Activated naive CD4-positive, alpha-beta T cell treated with anti-CD3 and anti-CD28 coated beads, Interleukin-2, amount 10 ng/mL, durations not matched to agents 7 days and 5 days (primary cell): ENCODE results near the gene AHNAK.

Source experiments
- CTCF ChIA-PET: fragments of 350-600 bp; sonication (Branson Sonifier 250); formaldehyde crosslinking; loops from one replicate; lab custom pipeline; 2021; ENCODE audit warnings: antibody characterized with exemption; lab: Charles Lee
- DNase-seq: peaks from one replicate; pipeline ENCODE4 v3.0.0-alpha.2; 2020
- H3K27ac Mint-ChIP-seq: one replicate; pipeline ENCODE4 v1.8.0; 2021; ENCODE audit warnings: mild to moderate bottlenecking, moderate library complexity, mixed read lengths
- H3K27me3 Mint-ChIP-seq: one replicate; pipeline ENCODE4 v1.8.0; 2021; ENCODE audit warnings: mild to moderate bottlenecking, mixed read lengths
- H3K36me3 Mint-ChIP-seq: one replicate; pipeline ENCODE4 v1.8.0; 2021; ENCODE audit warnings: mixed read lengths
- H3K4me1 Mint-ChIP-seq: one replicate; pipeline ENCODE4 v1.8.0; 2021; ENCODE audit warnings: mixed read lengths
- H3K4me3 Mint-ChIP-seq: one replicate; pipeline ENCODE4 v1.8.0; 2021; ENCODE audit warnings: mild to moderate bottlenecking, moderate library complexity, mixed read lengths
- H3K9me3 Mint-ChIP-seq: one replicate; pipeline ENCODE4 v1.8.0; 2021; ENCODE audit warnings: mixed read lengths

The AHNAK gene

GRCh38 chr11:62477927-62478326 is 68.7 kb downstream of the AHNAK start:
- CTCF ChIA-PET, result no interaction called here
- H3K36me3 Mint-ChIP-seq, result no peaks in the 10 kb centered on the region
- no peak overlapping the region for H3K4me3 Mint-ChIP-seq

GRCh38 chr11:62472063-62472884 is 74.3 kb downstream of the AHNAK start:
- Mint-ChIP-seq H3K4me1 (no peaks in the 10 kb centered on the region), H3K36me3 (no peaks in the 10 kb centered on the region)
- CTCF ChIA-PET, result no interaction called here

More at GRCh38 chr11:62477927-62478326, 68.7 kb downstream of the AHNAK start:
- H3K27ac Mint-ChIP-seq, result no peak overlapping the region
- peaks cover 11% of the 10 kb centered on the region for H3K27me3 Mint-ChIP-seq
- no peaks in the 10 kb centered on the region for H3K4me1 Mint-ChIP-seq
- DNase-seq, result no peak
- no peaks in the 10 kb centered on the region for H3K9me3 Mint-ChIP-seq

GRCh38 chr11:62471603-62472002 is 75.0 kb downstream of the AHNAK start:
- H3K4me3 Mint-ChIP-seq, result no peak overlapping the region
- CTCF ChIA-PET, result no interaction called here
- H3K27ac Mint-ChIP-seq, result no peak overlapping the region
- no peaks in the 10 kb centered on the region for H3K9me3 Mint-ChIP-seq
- peaks cover 7% of the 10 kb centered on the region for H3K27me3 Mint-ChIP-seq
- no peaks in the 10 kb centered on the region for H3K36me3 Mint-ChIP-seq
- no peak for DNase-seq
- no peaks in the 10 kb centered on the region for H3K4me1 Mint-ChIP-seq

More at GRCh38 chr11:62472063-62472884, 74.3 kb downstream of the AHNAK start:
- no peaks in the 10 kb centered on the region for H3K9me3 Mint-ChIP-seq
- H3K27me3 Mint-ChIP-seq, result peaks cover 7% of the 10 kb centered on the region
- no peak for DNase-seq
- no peak overlapping the region for H3K27ac Mint-ChIP-seq
- H3K4me3 Mint-ChIP-seq, result no peak overlapping the region

GRCh38 chr11:62468577-62468976 is 78.0 kb downstream of the AHNAK start:
- Mint-ChIP-seq H3K36me3 (no peaks in the 10 kb centered on the region), H3K27me3 (peaks cover 4% of the 10 kb centered on the region), H3K4me1 (no peaks in the 10 kb centered on the region), H3K27ac (no peak overlapping the region), H3K4me3 (no peak overlapping the region), H3K9me3 (no peaks in the 10 kb centered on the region)
- DNase-seq, result no peak
- CTCF ChIA-PET, result interaction anchor here (1.0 kb wide), 1 partner anchor 74 kb away, joined by 4 read pairs; no protein-coding TSS in a partner anchor

GRCh38 chr11:62466444-62466843 is 80.2 kb downstream of the AHNAK start:
- Mint-ChIP-seq H3K4me1 (peaks cover 3% of the 10 kb centered on the region), H3K36me3 (no peaks in the 10 kb centered on the region), H3K27ac (no peak overlapping the region), H3K9me3 (no peaks in the 10 kb centered on the region), H3K27me3 (peaks cover 5% of the 10 kb centered on the region), H3K4me3 (no peak overlapping the region)
- DNase-seq, result no peak
- CTCF ChIA-PET, result no interaction called here

GRCh38 chr11:62464655-62465054 is 82.0 kb downstream of the AHNAK start:
- no peak overlapping the region for H3K27ac Mint-ChIP-seq

GRCh38 chr11:62463121-62463542 is 83.5 kb downstream of the AHNAK start:
- Mint-ChIP-seq H3K4me1 (peaks cover 3% of the 10 kb centered on the region), H3K27me3 (peaks cover 9% of the 10 kb centered on the region), H3K36me3 (no peaks in the 10 kb centered on the region), H3K27ac (no peak overlapping the region), H3K4me3 (no peak overlapping the region), H3K9me3 (no peaks in the 10 kb centered on the region)
- no peak for DNase-seq
- CTCF ChIA-PET, result interaction anchor here (0.9 to 1.0 kb wide), 2 partner anchors 38 to 231 kb away, joined by 3 read pairs; no protein-coding TSS in a partner anchor

More at GRCh38 chr11:62464655-62465054, 82.0 kb downstream of the AHNAK start:
- Mint-ChIP-seq H3K4me3 (no peak overlapping the region), H3K27me3 (peaks cover 5% of the 10 kb centered on the region), H3K9me3 (no peaks in the 10 kb centered on the region), H3K36me3 (no peaks in the 10 kb centered on the region), H3K4me1 (peaks cover 3% of the 10 kb centered on the region)
- CTCF ChIA-PET, result no interaction called here
- DNase-seq, result no peak

- Mint-ChIP-seq H3K27ac (no peak overlapping the region), H3K9me3 (no peaks in the 10 kb centered on the region), H3K4me1 (peaks cover 3% of the 10 kb centered on the region), H3K36me3 (no peaks in the 10 kb centered on the region), H3K4me3 (no peak overlapping the region), H3K27me3 (peaks cover 9% of the 10 kb centered on the region)
- DNase-seq, result no peak
- CTCF ChIA-PET, result interaction anchor here (0.9 to 1.0 kb wide), 2 partner anchors 38 to 232 kb away, joined by 3 read pairs; no protein-coding TSS in a partner anchor
These were observed 84.1 kb downstream of the AHNAK start for GRCh38 chr11:62462508-62462892.

- Mint-ChIP-seq H3K27ac (no peak overlapping the region), H3K4me3 (no peak overlapping the region), H3K9me3 (no peaks in the 10 kb centered on the region), H3K27me3 (peaks cover 9% of the 10 kb centered on the region), H3K36me3 (no peaks in the 10 kb centered on the region), H3K4me1 (peaks cover 3% of the 10 kb centered on the region)
- no peak for DNase-seq
- CTCF ChIA-PET, result interaction anchor here (0.9 to 1.0 kb wide), 2 partner anchors 37 to 232 kb away, joined by 3 read pairs; no protein-coding TSS in a partner anchor
These were observed 84.7 kb downstream of the AHNAK start for GRCh38 chr11:62461740-62462507.

- Mint-ChIP-seq H3K9me3 (no peaks in the 10 kb centered on the region), H3K27ac (no peak overlapping the region), H3K4me1 (peaks cover 3% of the 10 kb centered on the region), H3K27me3 (peaks cover 9% of the 10 kb centered on the region), H3K36me3 (no peaks in the 10 kb centered on the region), H3K4me3 (no peak overlapping the region)
- CTCF ChIA-PET, result interaction anchor here (1.0 kb wide), 1 partner anchor 34 kb away, joined by 4 read pairs; no protein-coding TSS in a partner anchor
- no peak for DNase-seq
These were observed 87.5 kb downstream of the AHNAK start for GRCh38 chr11:62459080-62459479.

- no peak overlapping the region for H3K4me3 Mint-ChIP-seq
- CTCF ChIA-PET, result interaction anchor here (1.0 to 1.1 kb wide), 2 partner anchors 34 to 466 kb away, joined by 3 to 4 read pairs; no protein-coding TSS in a partner anchor
- H3K36me3 Mint-ChIP-seq, result no peaks in the 10 kb centered on the region
- no peak for DNase-seq
- H3K27ac Mint-ChIP-seq, result no peak overlapping the region
- H3K27me3 Mint-ChIP-seq, result peaks cover 7% of the 10 kb centered on the region
- H3K4me1 Mint-ChIP-seq, result peaks cover 2% of the 10 kb centered on the region
- no peaks in the 10 kb centered on the region for H3K9me3 Mint-ChIP-seq
These were observed 88.2 kb downstream of the AHNAK start for GRCh38 chr11:62458212-62459002.

- Mint-ChIP-seq H3K4me3 (no peak overlapping the region), H3K27ac (no peak overlapping the region), H3K4me1 (no peaks in the 10 kb centered on the region), H3K36me3 (no peaks in the 10 kb centered on the region), H3K9me3 (no peaks in the 10 kb centered on the region), H3K27me3 (peaks cover 4% of the 10 kb centered on the region)
- CTCF ChIA-PET, result interaction anchor here (1.1 kb wide), 1 partner anchor 465 kb away, joined by 3 read pairs; no protein-coding TSS in a partner anchor
- DNase-seq, result no peak
These were observed 89.1 kb downstream of the AHNAK start for GRCh38 chr11:62457478-62457877.

GRCh38 chr11:62456630-62457029 is 90.0 kb downstream of the AHNAK start:
- CTCF ChIA-PET, result no interaction called here
- peaks cover 4% of the 10 kb centered on the region for H3K27me3 Mint-ChIP-seq
- no peaks in the 10 kb centered on the region for H3K4me1 Mint-ChIP-seq
- H3K36me3 Mint-ChIP-seq, result no peaks in the 10 kb centered on the region
- DNase-seq, result no peak
- H3K27ac Mint-ChIP-seq, result no peak overlapping the region
- H3K9me3 Mint-ChIP-seq, result no peaks in the 10 kb centered on the region
- no peak overlapping the region for H3K4me3 Mint-ChIP-seq
